Subcutaneous abdominal adipose tissue (tissue), 5 donors: ENCODE measurements around the gene HOXC5.

Source experiments
- H3K27ac ChIP-seq: one replicate; pipeline ENCODE4 v1.7.0; 2013; ENCODE audit warnings: low read depth, mild to moderate bottlenecking, inconsistent platforms, low read length, moderate library complexity
- H3K27me3 ChIP-seq, 5 donors: one replicate each; pipeline ENCODE4 v1.7.0; 2013; ENCODE audit warnings: low read length in 5 of 5, inconsistent platforms in 1 of 5; ENCODE audit not compliant: control insufficient read depth in 5 of 5, insufficient read depth in 4 of 5
- H3K36me3 ChIP-seq, 5 donors: one replicate each; pipeline ENCODE4 v1.7.0; 2013; ENCODE audit warnings: low read length in 5 of 5; ENCODE audit not compliant: control insufficient read depth in 5 of 5, insufficient read depth in 5 of 5
- H3K4me1 ChIP-seq, 5 donors: one replicate each; pipeline ENCODE4 v1.7.0; 2013; ENCODE audit warnings: low read length in 5 of 5, mild to moderate bottlenecking in 3 of 5, moderate library complexity in 1 of 5; ENCODE audit not compliant: control insufficient read depth in 5 of 5, insufficient read depth in 5 of 5
- H3K4me3 ChIP-seq, 5 donors: one replicate each; pipeline ENCODE4 v1.7.0; 2013; ENCODE audit warnings: low read length in 5 of 5, low read depth in 1 of 5
- H3K9ac ChIP-seq, 5 donors: one replicate each; pipeline ENCODE4 v1.7.0; 2013; ENCODE audit warnings: low read length in 5 of 5, mild to moderate bottlenecking in 4 of 5, moderate library complexity in 3 of 5
- H3K9me3 ChIP-seq, 5 donors: one replicate each; pipeline ENCODE4 v1.7.0; 2013; ENCODE audit warnings: low read length in 5 of 5; ENCODE audit not compliant: control insufficient read depth in 5 of 5
- donor health status: healthy.
- donor health status: healthy.
- donor health status: healthy.
- donor health status: healthy.
- donor health status: healthy.

HOXC5 gene

DNA sequence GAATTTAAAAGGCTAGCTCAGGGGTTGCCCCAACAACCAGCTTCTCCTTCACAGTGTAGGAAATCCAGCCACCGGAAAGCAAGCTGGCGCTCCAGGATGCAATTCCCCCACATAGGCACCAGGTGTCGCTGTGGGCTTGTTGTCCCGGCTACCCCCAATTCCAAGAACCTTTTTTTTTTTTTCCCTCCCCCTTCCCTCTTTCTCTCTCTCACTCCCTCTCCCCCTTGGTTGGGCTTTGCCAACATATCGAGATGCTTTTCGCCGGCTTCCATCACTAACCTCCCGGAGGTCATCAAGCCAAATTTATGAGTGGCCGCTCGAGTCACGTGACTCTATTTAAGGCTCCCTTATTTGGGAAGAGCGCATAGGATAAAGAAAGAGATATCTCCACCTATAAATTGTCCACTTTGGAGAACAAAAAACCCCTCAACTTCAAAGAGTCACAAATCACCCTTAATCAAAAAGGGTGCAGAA, at the start of gene HOXC5:
HOXC5 (plus strand) TSS at position 424 of the 474 bp plus-strand sequence. CDS start 73 bp downstream, outside the sequence.
- Histone ChIP-seq H3K9ac (peak within 1 kb of the TSS in 4 of 5 donors; percentile 43 to 85 (median 62)), H3K9me3 (no peaks in the 10 kb centered on the region), H3K4me1 (peaks cover 5 to 77% (median 72%) of the 10 kb centered on the region in 5 donors), H3K27me3 (peaks cover 0 to 51% (median 17%) of the 10 kb centered on the region in 5 donors), H3K4me3 (peak within 1 kb of the TSS; percentile 47 to 74 (median 66)), H3K36me3 (no peaks in the 10 kb centered on the region), H3K27ac (peak within 1 kb of the TSS; percentile 93)

DNA sequence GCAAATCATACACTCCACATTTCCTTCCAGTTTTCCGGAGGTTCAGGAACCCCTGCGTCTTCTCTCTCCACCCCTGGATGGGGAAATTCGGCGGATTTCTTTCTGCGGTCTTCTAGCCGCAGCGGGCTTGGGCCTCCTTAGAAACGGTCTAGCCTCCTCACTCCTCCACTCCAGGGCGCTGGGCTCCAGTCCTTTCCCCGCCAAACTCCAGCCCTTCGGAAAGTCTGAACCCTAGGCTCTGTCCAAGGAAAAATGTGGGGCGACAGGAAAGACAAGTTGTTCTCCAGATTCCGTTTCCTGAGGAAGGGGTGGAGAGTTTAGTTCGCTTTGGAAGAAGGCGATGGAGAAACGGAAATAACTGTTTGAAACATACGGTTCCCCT, 49.3 kb upstream of the HOXC5 start:
- peak overlapping the region in 1 of 5 donors; percentile 72 for H3K9ac ChIP-seq
- peak overlapping the region in 2 of 5 donors; percentile 40 to 51 for H3K4me3 ChIP-seq
- peaks cover 0 to 65% (median 50%) of the 10 kb centered on the region in 5 donors for H3K27me3 ChIP-seq
- H3K9me3 ChIP-seq = no peaks in the 10 kb centered on the region
- no peaks in the 10 kb centered on the region for H3K36me3 ChIP-seq
- H3K4me1 ChIP-seq = peaks cover 7 to 44% (median 35%) of the 10 kb centered on the region in 5 donors
- no peak overlapping the region for H3K27ac ChIP-seq

DNA sequence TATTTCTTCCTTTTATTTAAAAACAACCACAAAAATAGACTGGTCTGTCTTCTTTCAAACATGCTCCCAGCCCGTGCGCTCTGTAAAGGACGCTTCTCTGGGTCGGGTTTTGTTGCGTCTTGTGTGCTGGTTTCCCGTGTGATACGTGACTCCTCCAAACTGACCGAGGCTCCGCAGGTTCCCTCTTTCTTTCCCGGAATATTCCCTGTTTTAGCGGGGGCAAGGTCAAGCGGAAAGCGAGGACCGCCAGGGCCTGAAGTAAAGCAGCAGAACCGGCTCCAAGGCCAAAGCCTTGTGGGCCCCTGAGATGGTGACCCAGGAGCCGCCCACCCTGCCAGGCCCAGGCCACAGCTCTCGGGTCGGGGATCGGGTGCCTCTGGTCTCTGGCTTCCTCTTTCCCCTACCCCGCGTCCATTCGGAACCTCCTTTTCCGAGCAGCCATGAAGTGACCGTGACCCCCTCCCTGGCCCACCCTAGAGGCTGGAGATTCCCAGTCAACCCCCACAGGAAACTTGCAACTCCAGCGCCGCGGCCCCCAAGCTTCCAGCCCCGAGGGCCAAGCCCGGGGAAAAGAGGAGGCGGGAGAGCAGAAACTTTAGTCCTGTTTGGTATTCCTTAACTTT, 48.8 kb upstream of the HOXC5 start:
- peaks cover 7 to 49% (median 40%) of the 10 kb centered on the region in 5 donors for H3K4me1 ChIP-seq
- H3K27ac ChIP-seq = peak overlapping the region; percentile 50
- peak overlapping the region in 2 of 5 donors; percentile 40 to 51 for H3K4me3 ChIP-seq
- peaks cover 0 to 66% (median 48%) of the 10 kb centered on the region in 5 donors for H3K27me3 ChIP-seq
- H3K9ac ChIP-seq = peak overlapping the region in 1 of 5 donors; percentile 72
- H3K36me3 ChIP-seq = no peaks in the 10 kb centered on the region
- no peaks in the 10 kb centered on the region for H3K9me3 ChIP-seq

DNA sequence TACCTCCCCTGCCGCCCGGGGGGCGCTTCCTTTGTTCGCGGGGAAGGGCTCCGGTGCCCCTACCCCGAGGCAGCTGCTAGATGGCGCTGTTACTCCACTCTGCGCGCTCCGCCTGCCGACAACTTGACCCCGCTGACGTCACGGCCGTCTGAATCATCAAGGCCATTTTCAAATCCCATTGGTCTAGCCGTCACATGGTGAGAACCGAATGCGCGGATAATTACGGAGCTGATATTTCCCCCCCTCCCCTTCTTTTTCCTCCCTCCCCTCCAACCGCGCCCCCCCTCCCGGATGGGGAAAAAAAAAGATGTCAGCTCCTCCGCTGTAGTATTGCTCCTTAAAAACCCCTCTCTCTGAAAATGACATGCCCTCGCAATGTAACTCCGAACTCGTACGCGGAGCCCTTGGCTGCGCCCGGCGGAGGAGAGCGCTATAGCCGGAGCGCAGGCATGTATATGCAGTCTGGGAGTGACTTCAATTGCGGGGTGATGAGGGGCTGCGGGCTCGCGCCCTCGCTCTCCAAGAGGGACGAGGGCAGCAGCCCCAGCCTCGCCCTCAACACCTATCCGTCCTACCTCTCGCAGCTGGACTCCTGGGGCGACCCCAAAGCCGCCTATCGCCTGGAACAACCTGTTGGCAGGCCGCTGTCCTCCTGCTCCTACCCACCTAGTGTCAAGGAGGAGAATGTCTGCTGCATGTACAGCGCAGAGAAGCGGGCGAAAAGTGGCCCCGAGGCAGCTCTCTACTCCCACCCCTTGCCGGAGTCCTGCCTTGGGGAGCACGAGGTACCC, 47.8 kb upstream of the HOXC5 start, which contains the start of gene HOXC10:
HOXC10 (plus strand) TSS at position 246 of the 791 bp plus-strand sequence; CDS start at position 360, 114 bp downstream.
- Histone ChIP-seq H3K36me3 (no peaks in the 10 kb centered on the region), H3K9ac (peak within 1 kb of the TSS in 4 of 5 donors; percentile 56 to 79 (median 68)), H3K4me1 (peaks cover 7 to 57% (median 46%) of the 10 kb centered on the region in 5 donors), H3K4me3 (peak within 1 kb of the TSS; percentile 57 to 74 (median 71)), H3K9me3 (no peaks in the 10 kb centered on the region), H3K27ac (peak within 1 kb of the TSS; percentile 78), H3K27me3 (peaks cover 0 to 65% (median 40%) of the 10 kb centered on the region in 5 donors)

DNA sequence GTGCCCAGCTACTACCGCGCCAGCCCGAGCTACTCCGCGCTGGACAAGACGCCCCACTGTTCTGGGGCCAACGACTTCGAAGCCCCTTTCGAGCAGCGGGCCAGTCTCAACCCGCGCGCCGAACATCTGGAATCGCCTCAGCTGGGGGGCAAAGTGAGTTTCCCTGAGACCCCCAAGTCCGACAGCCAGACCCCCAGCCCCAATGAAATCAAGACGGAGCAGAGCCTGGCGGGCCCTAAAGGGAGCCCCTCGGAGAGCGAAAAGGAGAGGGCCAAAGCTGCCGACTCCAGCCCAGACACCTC, 47.2 kb upstream of the HOXC5 start:
- Histone ChIP-seq H3K36me3 (no peaks in the 10 kb centered on the region), H3K9ac (peak overlapping the region in 4 of 5 donors; percentile 56 to 79 (median 68)), H3K4me1 (peaks cover 7 to 61% (median 50%) of the 10 kb centered on the region in 5 donors), H3K27ac (peak overlapping the region; percentile 78), H3K9me3 (no peaks in the 10 kb centered on the region), H3K27me3 (peaks cover 0 to 65% (median 42%) of the 10 kb centered on the region in 5 donors), H3K4me3 (peak overlapping the region; percentile 57 to 74 (median 71))

DNA sequence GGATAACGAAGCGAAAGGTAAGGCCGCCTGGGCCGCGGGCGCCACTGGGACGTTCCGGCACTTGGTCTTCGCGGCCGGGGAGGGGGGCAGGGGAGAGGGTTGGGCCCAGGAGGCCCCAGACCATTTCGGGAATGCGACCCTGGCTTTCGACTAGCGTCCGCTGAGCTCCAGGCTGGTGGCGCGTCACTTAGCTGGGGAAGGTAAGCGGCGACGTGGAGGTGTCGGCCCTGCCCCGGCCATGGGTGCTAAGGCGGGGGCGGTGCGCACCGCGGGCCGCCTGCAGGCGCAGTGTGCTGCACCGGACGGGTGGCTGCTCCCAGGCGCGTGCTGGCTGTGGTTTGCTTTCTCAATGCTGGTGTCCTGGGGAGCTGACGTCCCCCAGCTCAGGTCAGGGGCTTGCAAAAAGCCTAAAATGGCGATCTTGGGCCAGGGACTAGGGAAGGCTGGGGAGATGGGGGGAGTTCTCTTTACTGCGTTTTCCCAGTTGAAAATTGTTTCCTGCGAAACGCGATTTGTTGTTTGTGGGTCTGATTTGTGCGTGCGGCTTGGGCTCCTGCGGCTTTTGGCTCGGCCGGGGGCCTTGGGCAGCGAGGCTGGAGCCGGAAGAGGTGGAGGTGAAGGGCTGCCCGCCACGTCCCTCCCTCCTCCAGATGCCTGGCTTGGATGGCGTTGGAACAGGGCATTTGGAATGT, 46.7 kb upstream of the HOXC5 start:
- Histone ChIP-seq H3K36me3 (no peaks in the 10 kb centered on the region), H3K27ac (peak overlapping the region; percentile 78), H3K9me3 (no peaks in the 10 kb centered on the region), H3K4me1 (peaks cover 7 to 66% (median 55%) of the 10 kb centered on the region in 5 donors), H3K4me3 (peak overlapping the region; percentile 62 to 76 (median 71)), H3K9ac (peak overlapping the region in 3 of 5 donors; percentile 68 to 79 (median 69)), H3K27me3 (peaks cover 0 to 70% (median 43%) of the 10 kb centered on the region in 5 donors)

DNA sequence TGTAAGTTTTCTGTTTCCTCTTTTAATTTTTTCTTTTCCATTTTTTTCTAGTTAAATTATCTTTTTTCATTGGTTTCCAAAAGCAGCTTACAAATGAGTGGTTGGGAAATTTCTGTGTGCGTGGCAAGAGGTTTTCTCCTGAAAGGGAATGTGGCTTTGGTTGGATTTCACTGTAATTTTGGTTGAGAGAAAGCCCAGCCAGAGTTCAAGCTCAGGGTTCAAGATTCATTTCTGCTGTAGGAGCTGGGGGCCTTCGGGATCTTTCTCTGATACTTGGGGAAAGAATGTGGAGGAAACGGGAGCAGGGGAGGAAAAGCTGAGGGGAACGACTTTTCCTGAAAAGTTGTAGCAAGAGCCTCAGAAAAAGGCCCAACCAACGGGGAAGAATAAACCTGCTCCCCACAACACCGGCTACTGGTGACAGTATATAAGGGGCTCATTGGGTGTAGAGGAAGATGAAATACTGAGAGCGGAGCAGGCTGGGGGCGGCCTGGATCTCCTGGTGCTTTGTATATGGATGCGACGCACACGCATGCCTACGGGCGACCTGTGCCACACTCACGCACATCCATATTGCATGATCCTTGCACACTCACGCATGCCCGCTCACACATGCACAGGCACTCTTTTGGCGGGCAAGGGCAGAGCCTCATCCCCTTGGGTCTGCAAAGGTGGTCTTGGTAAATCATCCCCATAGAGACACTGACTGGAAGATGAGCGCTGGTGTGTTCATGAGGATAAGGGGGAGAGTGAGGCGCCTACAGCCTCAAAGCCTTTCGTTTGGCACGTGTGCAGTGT, 46.0 kb upstream of the HOXC5 start:
- peak overlapping the region; percentile 78 for H3K27ac ChIP-seq
- peak overlapping the region; percentile 62 to 76 (median 71) for H3K4me3 ChIP-seq
- no peaks in the 10 kb centered on the region for H3K36me3 ChIP-seq
- peak overlapping the region in 1 of 5 donors; percentile 47 for H3K9ac ChIP-seq
- H3K9me3 ChIP-seq = no peaks in the 10 kb centered on the region
- peaks cover 0 to 70% (median 47%) of the 10 kb centered on the region in 5 donors for H3K27me3 ChIP-seq
- H3K4me1 ChIP-seq = peaks cover 7 to 73% (median 62%) of the 10 kb centered on the region in 5 donors

DNA sequence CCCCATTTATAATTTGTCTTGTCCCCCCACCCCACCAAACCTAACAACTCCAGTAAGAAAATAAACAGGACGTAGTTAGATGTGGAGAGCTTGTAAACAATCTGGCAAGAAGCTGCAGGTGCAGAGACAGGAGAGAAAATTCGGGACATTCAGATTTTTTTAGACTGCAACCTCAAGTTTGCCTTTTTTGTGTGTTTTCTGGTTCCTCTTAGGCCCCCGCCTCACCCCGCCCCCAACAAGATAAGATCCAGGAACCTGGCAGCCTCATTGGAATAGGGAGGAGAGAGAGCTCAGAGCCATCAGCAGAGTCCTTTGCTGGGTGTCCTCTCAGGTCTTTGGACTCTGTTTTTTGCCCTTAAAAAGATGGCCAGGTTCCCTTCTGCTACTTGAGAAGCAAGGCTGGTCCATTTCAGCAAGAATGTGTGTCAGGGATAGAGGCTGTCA, 45.0 kb upstream of the HOXC5 start:
- peaks cover 7 to 80% (median 70%) of the 10 kb centered on the region in 5 donors for H3K4me1 ChIP-seq
- no peak overlapping the region for H3K4me3 ChIP-seq
- peaks cover 0 to 70% (median 39%) of the 10 kb centered on the region in 5 donors for H3K27me3 ChIP-seq
- peak overlapping the region in 1 of 5 donors; percentile 1 for H3K9ac ChIP-seq
- no peak overlapping the region for H3K27ac ChIP-seq
- no peaks in the 10 kb centered on the region for H3K36me3 ChIP-seq
- H3K9me3 ChIP-seq = no peaks in the 10 kb centered on the region
